Natural killer cell (primary cell): Measurements from ENCODE around the gene RAB40C. TPM values are rescaled to one million over a fixed set of nuclear protein-coding genes. Genes with fewer than 3 reads are reported as not detected.

ENCODE experiments used
- ATAC-seq, 3 donors: fragments of 150-1000 bp in 2 of 3; fragments of 200-7000 bp in 1 of 3; cut with Tn5 transposase; 1 replicate in 1 of 3; 2 replicates in 2 of 3; pipeline ENCODE4 v1.10.0; 2021; ENCODE audit warnings: mild to moderate bottlenecking in 2 of 3, moderate library complexity in 2 of 3
- DNase-seq, 2 donors: peaks; one replicate each; pipeline versions ENCODE4 v3.0.0 to v3.0.0-alpha.2; 2013 to 2021; ENCODE audit warnings: mixed read lengths in 1 of 2
- H3K27ac ChIP-seq: one replicate; pipeline ENCODE4 v1.5.1; 2013; ENCODE audit warnings: mild to moderate bottlenecking, low read length
- H3K27me3 ChIP-seq: one replicate; pipeline ENCODE4 v1.6.1; 2013; ENCODE audit warnings: low read length; ENCODE audit not compliant: control insufficient read depth, insufficient read depth
- H3K36me3 ChIP-seq: one replicate; pipeline ENCODE4 v1.6.1; 2013; ENCODE audit warnings: low read length; ENCODE audit not compliant: control insufficient read depth, insufficient read depth
- H3K4me1 ChIP-seq: one replicate; pipeline ENCODE4 v1.6.1; 2013; ENCODE audit warnings: low read length; ENCODE audit not compliant: control insufficient read depth, insufficient read depth
- H3K4me3 ChIP-seq: one replicate; pipeline ENCODE4 v1.5.1; 2013; ENCODE audit warnings: low read length
- H3K9me3 ChIP-seq: one replicate; pipeline ENCODE4 v1.6.1; 2013; ENCODE audit warnings: low read length; ENCODE audit not compliant: control insufficient read depth, insufficient read depth
- H3K27ac Mint-ChIP-seq, 2 donors: one replicate each; pipeline ENCODE4 v1.8.0; 2022; ENCODE audit warnings: mild to moderate bottlenecking in 2 of 2, mixed read lengths in 2 of 2, moderate library complexity in 1 of 2
- H3K27me3 Mint-ChIP-seq, 2 donors: one replicate each; pipeline ENCODE4 v1.8.0; 2022; ENCODE audit warnings: low read depth in 2 of 2, mixed read lengths in 2 of 2
- H3K36me3 Mint-ChIP-seq: one replicate; pipeline ENCODE4 v1.8.0; 2022; ENCODE audit warnings: mixed read lengths
- H3K4me1 Mint-ChIP-seq, 2 donors: one replicate each; pipeline ENCODE4 v1.8.0; 2022; ENCODE audit warnings: mixed read lengths in 2 of 2
- H3K4me3 Mint-ChIP-seq: one replicate; pipeline ENCODE4 v1.8.0; 2022; ENCODE audit warnings: mild to moderate bottlenecking, moderate library complexity, mixed read lengths
- H3K9me3 Mint-ChIP-seq, 2 donors: one replicate each; pipeline ENCODE4 v1.8.0; 2022; ENCODE audit warnings: mixed read lengths in 2 of 2
- CTCF ChIP-seq: fragments of 200-600 bp; IDR thresholded peaks from one replicate; pipeline ENCODE4 v1.8.0; 2022; ENCODE audit warnings: antibody characterized with exemption
- WGBS: methylation state at CpG from one replicate; pipeline ENCODE4 v1.1.7; 2013; ENCODE audit warnings: missing lambda C conversion rate; ENCODE audit not compliant: insufficient coverage; 5-methylcytosine and 5-hydroxymethylcytosine counted together
- intact Hi-C: fragments of 100-400 bp; cut with micrococcal nuclease; formaldehyde crosslinking; loops from one replicate; pipeline ENCODE4 v1.14.2; 2022
- total RNA-seq, 4 donors: library from RNA; stranded (reverse); fragments of 120-200 nt in 1 of 4; gene quantifications; one replicate each; pipeline versions ENCODE4 v1.2.3 to v1.2.4, GENCODE V29; 2013 to 2022

RAB40C gene
- total RNA-seq, 3 donors from 2014 or later (not counting 1 experiment from before 2014, with no cell fraction given), result 12.7 to 20.8 (median 20.0) TPM

DNA sequence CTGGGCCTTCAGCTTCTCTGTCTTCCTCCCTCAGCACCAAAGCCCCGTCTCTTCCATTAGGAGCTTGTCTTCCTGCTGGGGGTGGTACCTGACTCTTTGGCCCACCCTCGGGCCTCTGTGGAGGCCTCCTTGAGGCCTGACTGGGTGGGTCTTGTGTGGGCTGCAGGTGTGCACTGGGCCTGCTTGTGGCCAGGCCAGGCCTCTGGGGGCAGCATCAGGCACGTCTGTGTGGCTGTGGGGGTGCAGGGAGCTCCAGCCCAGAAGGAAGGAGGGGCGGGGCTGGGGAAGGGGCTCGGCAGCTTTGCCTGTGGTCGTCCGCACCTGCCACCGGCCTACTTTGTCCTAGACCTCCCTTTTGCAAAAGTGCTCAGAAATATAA, 13.1 kb upstream of the RAB40C start:
- TF ChIP-seq CTCF, result no peak
- no peak for ATAC-seq
- Histone ChIP-seq H3K9me3 (no peaks in the 10 kb centered on the region), H3K27me3 (no peaks in the 10 kb centered on the region), H3K27ac (no peak overlapping the region), H3K4me1 (peaks cover 8% of the 10 kb centered on the region), H3K4me3 (no peak overlapping the region), H3K36me3 (peaks cover 2% of the 10 kb centered on the region)
- no peak for DNase-seq
- Mint-ChIP-seq H3K9me3 (no peaks in the 10 kb centered on the region), H3K4me1 (peaks cover 2 to 3% of the 10 kb centered on the region in 2 donors), H3K4me3 (no peak overlapping the region), H3K27me3 (no peaks in the 10 kb centered on the region), H3K27ac (no peak overlapping the region), H3K36me3 (no peaks in the 10 kb centered on the region)
- intact Hi-C loops, result no loop called here
- 42% methylated on average over 4 of the region's 8 CpGs for WGBS

- H3K36me3 Mint-ChIP-seq, result no peaks in the 10 kb centered on the region
- H3K9me3 Mint-ChIP-seq, result no peaks in the 10 kb centered on the region
- peaks cover 2% of the 10 kb centered on the region for H3K36me3 ChIP-seq
- DNase-seq (no peak), ATAC-seq (no peak)
- no peak overlapping the region for H3K27ac ChIP-seq
- H3K4me3 ChIP-seq, result no peak overlapping the region
- WGBS, result 97% methylated on average over 13 of the region's 13 CpGs
- peaks cover 8% of the 10 kb centered on the region for H3K4me1 ChIP-seq
- no peaks in the 10 kb centered on the region for H3K27me3 Mint-ChIP-seq
- no peak overlapping the region for H3K27ac Mint-ChIP-seq
- no peak for TF ChIP-seq CTCF
- H3K4me3 Mint-ChIP-seq, result no peak overlapping the region
- H3K4me1 Mint-ChIP-seq, result no peaks in the 10 kb centered on the region
- intact Hi-C loops, result loop anchor here (2.0 kb wide), 1 partner anchor 33 kb away; no protein-coding TSS in a partner anchor
- H3K9me3 ChIP-seq, result no peaks in the 10 kb centered on the region
- no peaks in the 10 kb centered on the region for H3K27me3 ChIP-seq
Observed at GRCh38 chr16:577796-578195, 12.1 kb upstream of the RAB40C start.

DNA sequence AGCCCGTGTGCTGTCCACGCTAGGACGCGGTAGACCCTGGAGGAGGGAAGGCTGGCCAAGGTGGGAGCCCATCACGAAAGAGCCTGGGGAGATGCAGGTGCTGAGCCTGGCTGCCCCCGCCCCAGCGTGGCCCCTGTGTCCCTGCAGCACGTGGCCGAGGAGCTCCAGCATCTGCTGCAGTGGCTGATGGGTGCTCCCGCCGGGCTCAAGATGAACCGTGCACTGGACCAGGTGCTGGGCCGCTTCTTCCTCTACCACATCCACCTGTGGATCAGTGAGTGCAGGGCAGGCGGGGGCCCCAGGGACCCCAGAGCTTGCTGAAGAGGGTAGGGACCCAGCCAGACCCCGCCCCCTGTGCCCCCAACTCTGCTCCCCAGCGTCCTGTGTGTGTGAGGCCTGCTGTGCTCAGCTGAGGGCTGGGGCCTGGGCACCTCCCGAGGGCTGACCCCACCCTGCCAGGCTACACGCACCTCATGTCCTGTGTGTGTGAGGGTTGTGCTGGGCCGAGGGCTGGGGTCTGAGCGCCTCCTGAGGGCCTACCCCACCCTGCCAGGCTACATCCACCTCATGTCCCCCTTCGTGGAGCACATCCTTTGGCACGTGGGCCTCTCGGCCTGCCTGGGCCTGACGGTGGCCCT, 11.5 kb upstream of the RAB40C start:
- Mint-ChIP-seq H3K27ac (no peak overlapping the region), H3K4me1 (no peaks in the 10 kb centered on the region), H3K4me3 (no peak overlapping the region), H3K36me3 (no peaks in the 10 kb centered on the region), H3K27me3 (no peaks in the 10 kb centered on the region), H3K9me3 (no peaks in the 10 kb centered on the region)
- H3K9me3 ChIP-seq, result no peaks in the 10 kb centered on the region
- peaks cover 8% of the 10 kb centered on the region for H3K4me1 ChIP-seq
- peaks cover 2% of the 10 kb centered on the region for H3K36me3 ChIP-seq
- WGBS, result 90% methylated on average over 24 of the region's 24 CpGs
- intact Hi-C loops, result loop anchor here (2.0 kb wide), 1 partner anchor 32 kb away; no protein-coding TSS in a partner anchor
- no peak for TF ChIP-seq CTCF
- H3K4me3 ChIP-seq, result no peak overlapping the region
- no peaks in the 10 kb centered on the region for H3K27me3 ChIP-seq
- H3K27ac ChIP-seq, result no peak overlapping the region
- ATAC-seq (no peak), DNase-seq (no peak)
